Activated B cell treated with CpG ODN at 0.5 μM for 24 hours (primary cell): Measurements from ENCODE around the gene VPS37C. TPM values are rescaled to one million over a fixed set of nuclear protein-coding genes. Genes with fewer than 3 reads are reported as not detected.

ENCODE experiments used
- ATAC-seq: fragments of 200-7000 bp; cut with Tn5 transposase; one replicate; pipeline ENCODE4 v1.10.0; 2021; ENCODE audit warnings: low read depth, mild to moderate bottlenecking, moderate library complexity
- CTCF ChIA-PET: fragments of 350-600 bp; sonication (Branson Sonifier 250); formaldehyde crosslinking; loops from one replicate; lab custom pipeline; 2021; ENCODE audit warnings: antibody characterized with exemption; lab: Charles Lee
- POLR2A ChIA-PET: fragments of 350-600 bp; sonication (Branson Sonifier 250); formaldehyde crosslinking; loops from one replicate; lab custom pipeline; 2021; ENCODE audit warnings: antibody characterized with exemption; lab: Charles Lee
- DNase-seq: peaks from one replicate; pipeline ENCODE4 v3.0.0; 2022
- H3K27ac Mint-ChIP-seq: one replicate; pipeline ENCODE4 v1.8.0; 2020; ENCODE audit warnings: mixed read lengths
- H3K27me3 Mint-ChIP-seq: one replicate; pipeline ENCODE4 v1.8.0; 2021; ENCODE audit warnings: mixed read lengths
- H3K36me3 Mint-ChIP-seq: one replicate; pipeline ENCODE4 v1.8.0; 2021; ENCODE audit warnings: low read depth, mixed read lengths
- H3K4me1 Mint-ChIP-seq: one replicate; pipeline ENCODE4 v1.8.0; 2021; ENCODE audit warnings: mixed read lengths
- H3K4me3 Mint-ChIP-seq: one replicate; pipeline ENCODE4 v1.8.0; 2020; ENCODE audit warnings: mild to moderate bottlenecking, mixed read lengths
- H3K9me3 Mint-ChIP-seq: one replicate; pipeline ENCODE4 v1.8.0; 2020; ENCODE audit warnings: mixed read lengths
- CTCF ChIP-seq: fragments of 200-600 bp; IDR thresholded peaks from one replicate; pipeline ENCODE4 v1.8.0; 2022; ENCODE audit warnings: antibody characterized with exemption, mild to moderate bottlenecking
- intact Hi-C: fragments of 100-400 bp; cut with micrococcal nuclease; formaldehyde crosslinking; loops from one replicate; pipeline ENCODE4 v1.15.1; 2024
- total RNA-seq: library from RNA; stranded (reverse); gene quantifications from 2 replicates; pipeline ENCODE4 v1.2.3, GENCODE V29; 2022

VPS37C gene
- total RNA-seq, 1 donor from 2014 or later = 18.1 TPM

- Mint-ChIP-seq H3K9me3 (no peaks in the 10 kb centered on the region), H3K27ac (no peak overlapping the region), H3K27me3 (peaks cover 13% of the 10 kb centered on the region), H3K36me3 (no peaks in the 10 kb centered on the region), H3K4me1 (no peaks in the 10 kb centered on the region), H3K4me3 (no peak overlapping the region)
- no peak for TF ChIP-seq CTCF
- ChIA-PET POLR2A (no interaction called here), CTCF (no interaction called here)
- ATAC-seq (no peak), DNase-seq (no peak)
- intact Hi-C loops = no loop called here
Observed at GRCh38 chr11:61201476-61201875, 40.2 kb upstream of the VPS37C start.

- ChIA-PET POLR2A (no interaction called here), CTCF (no interaction called here)
- no peak for ATAC-seq
- TF ChIP-seq CTCF = no peak
- Mint-ChIP-seq H3K36me3 (no peaks in the 10 kb centered on the region), H3K4me3 (no peak overlapping the region), H3K4me1 (no peaks in the 10 kb centered on the region), H3K27me3 (peaks cover 17% of the 10 kb centered on the region), H3K9me3 (no peaks in the 10 kb centered on the region), H3K27ac (no peak overlapping the region)
- intact Hi-C loops = no loop called here
- DNase-seq = no peak
Observed at GRCh38 chr11:61198948-61199523, 37.8 kb upstream of the VPS37C start.

GRCh38 chr11:61198361-61198760, 37.1 kb upstream of the VPS37C start:
- ChIA-PET CTCF (no interaction called here), POLR2A (no interaction called here)
- Mint-ChIP-seq H3K36me3 (no peaks in the 10 kb centered on the region), H3K27ac (no peak overlapping the region), H3K4me3 (no peak overlapping the region), H3K4me1 (no peaks in the 10 kb centered on the region), H3K27me3 (peaks cover 17% of the 10 kb centered on the region), H3K9me3 (no peaks in the 10 kb centered on the region)
- no peak for TF ChIP-seq CTCF
- intact Hi-C loops = no loop called here
- ATAC-seq = no peak
- DNase-seq = no peak

GRCh38 chr11:61195719-61196118, 34.5 kb upstream of the VPS37C start:
- no peaks in the 10 kb centered on the region for H3K36me3 Mint-ChIP-seq
- no peaks in the 10 kb centered on the region for H3K4me1 Mint-ChIP-seq
- TF ChIP-seq CTCF = no peak
- CTCF ChIA-PET = no interaction called here
- H3K4me3 Mint-ChIP-seq = no peak overlapping the region
- H3K9me3 Mint-ChIP-seq = no peaks in the 10 kb centered on the region
- POLR2A ChIA-PET = interaction anchor here (0.6 kb wide), 1 partner anchor 56 kb away, joined by 3 read pairs; no protein-coding TSS in a partner anchor
- H3K27me3 Mint-ChIP-seq = peaks cover 6% of the 10 kb centered on the region
- DNase-seq (no peak), ATAC-seq (no peak)
- no peak overlapping the region for H3K27ac Mint-ChIP-seq
- intact Hi-C loops = no loop called here

- Mint-ChIP-seq H3K27ac (no peak overlapping the region), H3K36me3 (no peaks in the 10 kb centered on the region), H3K27me3 (peaks cover 6% of the 10 kb centered on the region), H3K4me3 (no peak overlapping the region), H3K9me3 (no peaks in the 10 kb centered on the region), H3K4me1 (no peaks in the 10 kb centered on the region)
- ChIA-PET CTCF (interaction anchor here (1.0 kb wide), 1 partner anchor 364 kb away, joined by 3 read pairs; no protein-coding TSS in a partner anchor), POLR2A (interaction anchor here (0.6 to 0.7 kb wide), 2 partner anchors 18 to 55 kb away, joined by 3 to 9 read pairs; no protein-coding TSS in a partner anchor)
- intact Hi-C loops = no loop called here
- TF ChIP-seq CTCF = no peak
- ATAC-seq = no peak
- no peak for DNase-seq
Observed at GRCh38 chr11:61194981-61195695, 33.9 kb upstream of the VPS37C start.
